IPS-NIHi11 (cell line): ENCODE data around the gene GRK5.
A peak's percentile ranks its signal among the peaks of the same experiment; 100 is the strongest.
"Not testable (repeated sequence)": the region's sequence is repeated elsewhere in the genome, so short reads cannot be mapped to it uniquely, and the experiment has no call there.

Source experiments
- DNase-seq: peaks from one replicate; pipeline ENCODE4 v3.0.0; 2012; ENCODE audit warnings: mixed read lengths, low spot score

Gene GRK5

GRCh38 chr10:119251315-119251708 is 43.9 kb downstream of the GRK5 start:
- no peak for DNase-seq

DNA sequence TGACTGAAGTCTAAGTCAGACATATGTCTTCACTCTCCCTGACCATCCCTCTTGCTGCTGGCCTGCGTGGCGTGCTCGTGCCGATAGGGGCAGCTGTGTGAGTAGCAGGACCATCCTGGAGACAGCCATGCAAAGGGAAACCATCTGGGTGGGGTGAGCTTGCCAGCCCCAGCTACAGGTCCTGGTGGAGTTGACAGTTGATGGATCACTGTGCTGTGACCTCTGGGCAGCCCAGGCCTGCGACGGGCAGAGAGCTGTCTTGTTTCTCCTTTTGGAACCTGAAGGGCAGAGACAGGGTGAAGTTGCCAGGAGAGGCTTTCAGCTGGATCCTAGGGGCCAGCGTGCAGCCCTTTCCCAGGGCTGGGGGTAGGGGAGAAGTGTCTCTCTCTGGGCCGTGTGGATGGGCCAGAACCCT is 44.7 kb downstream of the GRK5 start:
- no peak for DNase-seq

DNA sequence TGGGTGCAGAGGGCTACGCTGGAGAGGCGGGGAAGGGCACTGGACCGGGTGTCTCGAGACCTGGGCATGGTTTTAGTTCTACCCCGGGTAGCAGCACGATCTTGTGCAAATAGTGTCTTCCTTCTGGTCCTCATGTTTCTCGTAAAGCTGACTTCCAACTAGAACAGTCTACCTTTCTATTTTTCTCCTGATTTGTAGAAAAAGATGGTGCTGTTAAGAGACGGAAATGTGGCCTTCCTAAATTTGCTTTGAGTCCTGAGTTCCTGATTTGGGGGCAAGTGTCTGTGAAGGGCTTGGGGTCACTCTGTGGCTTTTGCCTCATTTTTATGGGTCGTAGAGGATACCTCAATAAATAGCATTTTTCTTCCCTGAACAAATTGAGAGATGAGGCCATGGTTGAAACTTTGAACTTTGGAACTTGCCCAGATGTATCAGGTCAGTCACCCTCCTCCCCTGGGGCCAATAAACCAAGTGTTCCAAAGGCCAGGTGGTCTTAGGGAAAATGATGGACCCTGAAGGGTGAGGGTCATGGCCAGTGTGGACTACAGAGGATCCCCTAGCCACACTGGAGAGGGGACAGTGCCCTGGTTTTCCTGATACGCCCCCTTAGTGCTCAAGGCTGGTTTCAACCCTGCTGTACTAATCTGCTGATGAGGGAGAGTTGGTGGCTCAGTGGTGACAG is 45.2 kb downstream of the GRK5 start:
- no peak for DNase-seq

DNA sequence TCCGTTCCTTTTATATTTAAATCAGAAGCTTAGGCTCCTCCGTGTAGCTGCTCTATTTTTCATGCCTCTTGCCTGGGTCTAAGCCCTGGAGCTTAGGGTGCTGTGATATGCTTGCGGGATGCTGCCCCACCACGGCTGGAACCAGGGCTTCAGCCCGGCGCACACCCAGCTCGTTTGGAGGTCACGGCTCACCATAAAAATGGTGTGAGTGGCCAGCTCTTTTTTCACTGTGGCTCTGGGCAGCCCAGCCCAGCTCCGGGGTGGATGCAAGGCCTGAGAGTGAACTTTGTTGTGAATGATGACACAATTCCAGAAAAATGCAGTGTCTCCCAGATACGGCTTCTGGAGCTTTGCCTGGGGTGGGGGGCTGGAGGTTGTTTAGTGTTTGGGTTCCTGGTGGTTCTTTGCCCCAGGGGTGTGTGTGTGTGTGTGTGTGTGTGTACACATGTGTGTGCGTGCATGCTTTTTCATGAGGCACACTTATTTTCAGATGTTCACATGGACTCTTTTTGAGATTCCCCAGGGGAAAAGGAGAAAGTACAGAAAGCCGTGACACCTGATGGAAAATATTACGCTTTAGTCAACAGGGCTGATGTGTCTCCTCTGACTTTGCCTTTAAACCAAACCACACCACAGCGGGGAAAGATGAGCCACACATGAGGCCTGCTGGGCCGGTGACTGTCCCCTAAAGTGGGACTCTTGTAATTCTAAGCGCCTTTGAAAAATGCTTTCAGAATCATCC is 46.2 kb downstream of the GRK5 start:
- DNase-seq, result peak; percentile 47

DNA sequence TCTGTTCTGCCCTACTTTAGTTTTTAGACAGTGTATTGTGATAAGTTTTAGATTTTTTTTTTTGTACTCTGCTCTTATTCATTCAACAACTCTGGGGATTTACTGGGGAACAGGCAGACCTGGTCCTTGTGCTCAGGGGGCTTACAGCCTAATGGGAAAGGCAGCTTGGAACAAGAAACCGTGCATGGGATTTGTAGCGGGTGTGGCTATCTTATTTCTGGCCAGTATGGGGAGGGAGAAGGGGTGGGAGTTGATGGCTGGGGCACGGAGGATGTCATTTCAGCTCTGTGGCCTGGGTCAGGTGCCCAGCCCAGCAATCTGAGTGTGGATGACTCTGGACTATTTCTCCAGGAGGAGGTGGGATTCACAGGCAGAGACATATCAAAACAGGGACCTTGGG is 47.0 kb downstream of the GRK5 start:
- DNase-seq, result no peak

DNA sequence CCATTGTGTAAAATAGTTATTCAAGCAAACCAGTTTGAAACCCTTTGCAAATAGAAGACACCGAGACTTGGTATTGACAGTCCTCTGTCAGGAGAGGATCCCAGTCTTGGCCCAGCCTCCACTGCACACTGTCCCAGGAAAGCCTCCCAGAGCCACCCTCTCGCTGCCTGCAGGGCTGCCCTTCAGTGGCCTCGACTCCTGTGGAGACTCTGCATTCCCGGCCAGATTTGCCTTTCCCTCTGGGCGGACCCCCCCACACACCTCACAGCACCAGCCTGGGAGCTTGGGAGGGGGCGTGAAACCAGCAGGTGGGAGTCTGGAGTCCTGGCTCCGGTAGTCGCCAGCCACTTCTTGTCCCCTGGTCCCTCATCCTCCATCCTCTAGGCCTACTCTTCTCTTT is 48.7 kb downstream of the GRK5 start:
- no peak for DNase-seq

GRCh38 chr10:119256897-119257296 is 49.5 kb downstream of the GRK5 start:
- DNase-seq, result no peak

- DNase-seq, result no peak
Observed at GRCh38 chr10:119257899-119258419, 50.6 kb downstream of the GRK5 start.

DNA sequence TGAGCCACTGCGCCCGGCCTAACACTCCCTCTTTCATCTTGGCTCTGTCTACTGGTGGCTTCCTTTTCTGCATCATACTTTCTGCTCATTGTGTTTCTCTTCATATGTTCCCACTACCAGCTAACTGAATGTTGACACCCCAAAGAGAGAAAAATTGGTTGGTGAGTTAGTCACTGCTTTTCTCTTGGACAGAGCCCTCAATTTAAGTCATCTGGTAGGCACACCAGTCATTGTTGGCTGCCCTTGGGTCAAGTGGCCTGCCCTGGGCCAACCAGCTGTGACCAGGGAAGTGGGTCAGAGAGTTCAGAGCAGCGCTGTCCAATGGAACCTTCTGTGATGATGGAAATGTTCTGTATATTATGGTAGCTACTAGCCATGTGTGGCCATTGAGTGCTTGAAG is 52.0 kb downstream of the GRK5 start:
- DNase-seq, result no peak

- DNase-seq, result not testable (repeated sequence)
Observed at GRCh38 chr10:119261016-119261415, 53.6 kb downstream of the GRK5 start.

DNA sequence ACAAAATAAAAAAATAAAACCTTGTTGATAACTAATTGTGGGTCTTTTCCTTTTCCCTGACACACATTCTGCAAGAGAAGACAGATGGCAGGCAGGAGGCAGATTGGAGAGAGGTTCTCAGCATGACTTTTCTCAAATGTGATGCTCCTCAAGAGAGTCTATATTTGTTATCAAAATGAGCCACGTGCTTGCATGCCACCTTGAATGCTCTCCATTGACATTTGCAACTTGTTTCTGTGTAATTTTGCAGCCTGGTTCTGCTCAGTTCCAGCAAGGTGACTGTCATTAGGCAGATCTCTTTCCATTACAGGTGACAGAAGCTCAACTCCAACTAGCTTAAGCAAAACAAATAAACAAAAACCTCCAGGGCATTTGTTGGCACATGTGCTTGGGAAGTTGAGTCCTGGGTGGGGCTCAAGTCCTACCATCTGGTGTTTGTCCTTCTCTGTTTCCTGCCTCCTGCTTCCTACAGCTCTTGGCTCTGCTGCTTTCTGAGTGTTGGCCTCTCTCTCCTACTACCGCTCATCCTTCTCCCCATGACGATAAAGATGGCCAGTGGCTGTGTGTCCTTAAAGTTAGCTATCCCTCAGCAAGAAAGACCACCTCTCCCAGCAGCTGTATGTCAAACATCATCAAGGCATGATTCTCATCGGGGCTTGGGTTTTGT is 56.7 kb downstream of the GRK5 start:
- no peak for DNase-seq

DNA sequence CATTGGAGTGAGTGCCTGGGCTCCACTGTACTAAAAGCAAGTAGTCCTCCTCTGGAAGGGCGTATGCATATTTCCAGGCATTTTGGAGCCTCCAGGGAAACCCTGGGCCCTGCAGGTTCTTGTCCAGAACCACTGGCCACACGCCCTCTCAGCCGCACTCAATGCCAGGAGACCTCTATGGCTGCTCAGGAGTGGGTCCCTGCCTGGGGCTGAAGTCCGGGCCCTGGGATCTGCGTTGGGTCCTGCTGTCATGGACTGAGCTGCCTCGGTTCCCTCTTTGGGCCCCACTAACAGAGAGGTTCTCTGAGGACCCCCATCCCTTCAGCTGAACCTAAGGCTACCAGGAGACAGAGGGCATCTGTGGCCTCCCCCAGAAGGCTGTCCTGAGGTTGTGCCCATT is 58.3 kb downstream of the GRK5 start:
- DNase-seq, result no peak

- no peak for DNase-seq
Observed at GRCh38 chr10:119267384-119267783, 60.0 kb downstream of the GRK5 start.

DNA sequence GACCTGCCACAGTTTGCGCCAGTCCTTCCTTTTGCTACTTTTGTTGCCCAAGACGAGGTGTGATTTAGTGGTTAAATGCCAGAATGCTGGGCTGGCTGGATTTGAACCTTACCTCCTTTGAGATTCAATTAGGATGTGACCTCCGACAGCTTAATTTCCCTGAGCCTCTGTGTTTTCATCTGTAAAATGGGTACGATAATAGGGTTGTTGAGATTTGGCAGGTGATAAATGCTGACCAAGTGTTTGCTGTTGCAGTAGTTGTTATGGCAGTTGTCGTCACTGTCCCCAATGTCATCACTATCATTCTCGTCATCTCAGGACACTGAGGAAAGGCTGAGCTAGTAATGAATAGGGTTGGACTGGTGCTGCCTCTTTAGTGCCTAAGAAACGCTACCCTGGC is 61.1 kb downstream of the GRK5 start:
- DNase-seq, result no peak

GRCh38 chr10:119268871-119269506 is 61.6 kb downstream of the GRK5 start:
- no peak for DNase-seq

DNA sequence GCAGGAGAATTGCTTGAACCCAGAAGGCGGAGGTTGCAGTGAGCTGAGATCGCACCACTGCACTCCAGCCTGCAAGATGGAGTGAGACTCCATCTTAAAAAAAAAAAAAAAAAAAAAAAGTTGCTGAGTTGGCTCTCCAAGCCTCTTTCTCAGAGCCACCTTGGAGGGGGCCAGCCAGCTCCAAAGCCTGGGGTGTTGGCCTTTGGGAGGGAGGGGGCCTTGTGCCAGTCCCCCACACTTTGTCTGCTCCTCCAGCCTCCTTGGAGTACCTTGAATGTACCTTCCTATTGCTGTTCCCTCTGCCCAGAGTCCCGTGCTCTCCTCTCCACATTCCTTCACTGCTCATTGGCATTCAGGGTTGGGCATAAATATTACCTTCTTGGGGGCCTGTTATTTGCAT is 62.4 kb downstream of the GRK5 start:
- no peak for DNase-seq

- DNase-seq, result no peak
Observed at GRCh38 chr10:119270762-119271366, 63.5 kb downstream of the GRK5 start.

DNA sequence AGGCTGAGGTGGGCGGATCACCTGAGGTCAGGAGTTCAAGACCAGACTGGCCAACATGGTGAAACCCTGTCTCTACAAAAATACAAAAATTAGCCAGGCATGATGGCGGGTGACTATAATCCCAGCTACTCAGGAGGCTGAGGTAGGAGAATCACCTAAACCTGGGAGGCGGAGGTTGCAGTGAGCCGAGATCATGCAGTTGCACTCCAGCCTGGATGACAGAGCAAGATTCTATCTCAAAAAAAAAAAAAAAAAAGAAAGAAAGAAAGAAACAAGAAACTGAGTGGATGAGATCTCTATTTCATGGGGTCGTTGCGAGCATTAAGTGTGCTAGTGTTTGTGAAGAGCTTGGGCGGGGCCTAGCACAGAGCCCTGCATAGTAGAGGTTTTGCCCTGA is 65.0 kb downstream of the GRK5 start:
- DNase-seq, result not testable (repeated sequence)

DNA sequence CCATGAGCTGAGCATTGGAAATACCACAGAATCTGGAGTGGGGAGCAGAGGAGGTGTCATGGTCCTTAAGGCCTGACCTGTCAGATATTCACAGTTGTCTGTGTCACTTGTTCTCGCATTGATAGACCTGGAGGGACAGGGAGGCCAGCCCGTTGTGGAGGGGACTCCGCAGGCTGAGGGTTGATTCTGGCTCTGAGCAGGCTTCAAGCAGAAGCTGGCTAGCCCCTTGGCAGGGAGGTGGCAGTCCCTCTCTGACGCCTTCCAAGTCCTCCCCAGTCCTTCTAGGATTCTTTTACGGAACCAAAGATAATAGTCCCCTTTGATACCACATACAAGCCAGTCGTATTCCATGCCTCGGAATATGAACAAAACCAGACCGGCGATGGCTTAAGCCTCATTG is 65.4 kb downstream of the GRK5 start:
- no peak for DNase-seq

- DNase-seq, result no peak
Observed at GRCh38 chr10:119273413-119273812, 66.0 kb downstream of the GRK5 start.

- DNase-seq, result no peak
Observed at GRCh38 chr10:119274519-119275045, 67.2 kb downstream of the GRK5 start.

GRCh38 chr10:119275085-119275484 is 67.7 kb downstream of the GRK5 start:
- no peak for DNase-seq
